SK-N-SH (cell line): ENCODE measurements around the gene SLC5A1. TPM values are rescaled to one million over a fixed set of nuclear protein-coding genes. Genes with fewer than 3 reads are reported as not detected.

Experiments
- CTCF ChIA-PET: fragments of 300-600, 350-600 bp; formaldehyde crosslinking; extraction: SDS; loops from one replicate; lab custom pipeline; 2021; lab: Yijun Ruan, JAX
- POLR2A ChIA-PET: fragments of 350-600 bp; sonication (Branson Sonifier 250); formaldehyde crosslinking; extraction: SDS; loops from one replicate; lab custom pipeline; 2020; ENCODE audit warnings: antibody characterized with exemption, inconsistent platforms; lab: Yijun Ruan, JAX
- DNase-seq: peaks from one replicate; pipeline ENCODE4 v3.0.0; 2012
- H2AFZ ChIP-seq: fragments of 200-600 bp; sonication (generic); 2 replicates; pipeline ENCODE4 v1.8.1; 2016; ENCODE audit warnings: antibody characterized with exemption, mild to moderate bottlenecking, low read depth
- H3F3A ChIP-seq: fragments of 200-600 bp; sonication (generic); replicated peaks from 2 replicates; pipeline ENCODE3; 2016; ENCODE audit warnings: antibody characterized with exemption, mild to moderate bottlenecking; ENCODE audit not compliant: insufficient read depth
- H3K27ac ChIP-seq, 2 experiments: fragments of 200-500 bp in 1 of 2; fragments of 200-600 bp in 1 of 2; sonication (Bioruptor generic) in 1 of 2; sonication (generic), shearing (Covaris generic) in 1 of 2; 2 replicates each; pipeline versions ENCODE4 v1.5.1 to v1.6.1; 2014 to 2016; ENCODE audit warnings: low read depth in 2 of 2, inconsistent platforms in 1 of 2, low read length in 1 of 2, mild to moderate bottlenecking in 1 of 2, mixed read lengths in 1 of 2
- H3K27me3 ChIP-seq: fragments of 200-600 bp; sonication (generic), shearing (Covaris generic); 2 replicates; pipeline ENCODE4 v1.6.1; 2016; ENCODE audit warnings: mixed run types; ENCODE audit not compliant: insufficient read depth
- H3K36me3 ChIP-seq, 2 experiments: fragments of 200-500 bp in 1 of 2; fragments of 200-600 bp in 1 of 2; sonication (Bioruptor generic) in 1 of 2; sonication (generic) in 1 of 2; replicated peaks in 1 of 2; 2 replicates each; pipeline versions ENCODE3 to v1.5.1; 2014 to 2016; ENCODE audit warnings: low read length in 1 of 2, mild to moderate bottlenecking in 1 of 2; ENCODE audit not compliant: insufficient read depth in 2 of 2, control insufficient read depth in 1 of 2
- H3K4me1 ChIP-seq, 2 experiments: fragments of 200-500 bp in 1 of 2; fragments of 200-600 bp in 1 of 2; sonication (Bioruptor generic) in 1 of 2; sonication (generic), shearing (Covaris generic) in 1 of 2; 2 replicates each; pipeline versions ENCODE4 v1.5.1 to v1.6.1; 2014 to 2016; ENCODE audit warnings: low read depth in 1 of 2, low read length in 1 of 2, mixed run types in 1 of 2; ENCODE audit not compliant: insufficient read depth in 2 of 2, control insufficient read depth in 1 of 2
- H3K4me2 ChIP-seq: fragments of 200-600 bp; sonication (generic), shearing (Covaris generic); 2 replicates; pipeline ENCODE4 v1.6.1; 2017; ENCODE audit warnings: mixed run types
- H3K4me3 ChIP-seq, 2 experiments: fragments of 200-500 bp in 1 of 2; fragments of 200-600 bp in 1 of 2; sonication (Bioruptor generic) in 1 of 2; sonication (generic), shearing (Covaris generic) in 1 of 2; 2 replicates each; pipeline versions ENCODE4 v1.5.1 to v1.8.1; 2014 to 2016; ENCODE audit warnings: low read depth in 2 of 2, inconsistent platforms in 1 of 2, low read length in 1 of 2, mild to moderate bottlenecking in 1 of 2, mixed read lengths in 1 of 2, moderate library complexity in 1 of 2
- H3K79me2 ChIP-seq: fragments of 200-600 bp; sonication (generic); 2 replicates; pipeline ENCODE4 v1.8.1; 2017; ENCODE audit warnings: mild to moderate bottlenecking; ENCODE audit not compliant: insufficient read depth
- H3K9ac ChIP-seq: fragments of 200-600 bp; sonication (generic); 2 replicates; pipeline ENCODE4 v1.6.1; 2017; ENCODE audit warnings: mixed run types
- H3K9me2 ChIP-seq: fragments of 200-600 bp; sonication (generic); 2 replicates; pipeline ENCODE4 v1.6.1; 2017; ENCODE audit warnings: mixed run types
- H3K9me3 ChIP-seq: fragments of 200-600 bp; sonication (generic); 2 replicates; pipeline ENCODE4 v1.6.1; 2017; ENCODE audit warnings: mixed run types, mild to moderate bottlenecking, moderate library complexity
- H4K20me1 ChIP-seq: fragments of 200-600 bp; sonication (generic); 2 replicates; pipeline ENCODE4 v1.6.1; 2017; ENCODE audit warnings: mild to moderate bottlenecking, mixed run types; ENCODE audit not compliant: insufficient read depth
- EP300 ChIP-seq, 2 experiments: IDR thresholded peaks; 2 replicates each; pipeline versions ENCODE4 v1.4.0 to v1.6.1; 2012; ENCODE audit warnings: borderline replicate concordance in 1 of 2, low read depth in 1 of 2, low read length in 1 of 2
- EZH2phosphoT487 ChIP-seq: fragments of 200-600 bp; sonication (generic); IDR thresholded peaks from 2 replicates; pipeline ENCODE4 v1.6.1; 2017; ENCODE audit warnings: low read depth, mixed run types, mild to moderate bottlenecking, antibody characterized with exemption, moderate library complexity, borderline replicate concordance
- FOSL2 ChIP-seq: IDR thresholded peaks from 2 replicates; pipeline ENCODE4 v1.4.0; 2012; ENCODE audit warnings: low read depth, mild to moderate bottlenecking, moderate library complexity, borderline replicate concordance
- FOXM1 ChIP-seq: IDR thresholded peaks from 2 replicates; pipeline ENCODE4 v1.4.0; 2012; ENCODE audit warnings: low read depth, mild to moderate bottlenecking
- GABPA ChIP-seq: IDR thresholded peaks from 2 replicates; pipeline ENCODE4 v1.4.0; 2012; ENCODE audit warnings: low read depth, mild to moderate bottlenecking
- GATA2 ChIP-seq: sonication (generic); formaldehyde crosslinking; IDR thresholded peaks from 2 replicates; pipeline ENCODE4 v1.5.0; 2020; ENCODE audit warnings: mild to moderate bottlenecking, missing genetic modification reagents
- JUND ChIP-seq: IDR thresholded peaks from 2 replicates; pipeline ENCODE4 v1.4.0; 2012
- MEF2A ChIP-seq: IDR thresholded peaks from 2 replicates; pipeline ENCODE4 v1.4.0; 2012; ENCODE audit warnings: low read depth, borderline replicate concordance
- MXI1 ChIP-seq: IDR thresholded peaks from 2 replicates; pipeline ENCODE4 v1.6.1; 2012; ENCODE audit warnings: mild to moderate bottlenecking, low read depth, low read length, improper control_type of control experiment
- POLR2AphosphoS5 ChIP-seq: IDR thresholded peaks from 2 replicates; pipeline ENCODE4 v1.6.1; 2012; ENCODE audit warnings: low read depth, low read length
- RAD21 ChIP-seq: IDR thresholded peaks from 2 replicates; pipeline ENCODE4 v1.6.1; 2012; ENCODE audit warnings: mild to moderate bottlenecking, low read length
- RCOR1 ChIP-seq: fragments of 150-350 bp; IDR thresholded peaks from 2 replicates; pipeline ENCODE4 v1.6.1; 2017; ENCODE audit warnings: antibody characterized with exemption, low read length
- RFX5 ChIP-seq: IDR thresholded peaks from 2 replicates; pipeline ENCODE4 v1.6.1; 2012; ENCODE audit warnings: mild to moderate bottlenecking, improper control_type of control experiment, low read length
- SMC3 ChIP-seq: IDR thresholded peaks from 2 replicates; pipeline ENCODE4 v1.6.1; 2012; ENCODE audit warnings: low read depth, low read length, improper control_type of control experiment
- TCF12 ChIP-seq: IDR thresholded peaks from 2 replicates; pipeline ENCODE4 v1.4.0; 2012
- YY1 ChIP-seq: IDR thresholded peaks from 2 replicates; pipeline ENCODE4 v1.4.0; 2012; ENCODE audit warnings: low read depth, mild to moderate bottlenecking
- WGBS: methylation state at CpG from one replicate; pipeline ENCODE4 v1.1.6; 2017; ENCODE audit warnings: low lambda C conversion rate; 5-methylcytosine and 5-hydroxymethylcytosine counted together
- polyA plus RNA-seq, 3 experiments: library from polyadenylated mRNA; depleted of rRNA; stranded (reverse); fragments of >200 nt; gene quantifications; 2 replicates each; pipeline ENCODE4 v1.2.3, GENCODE V29; 2012
- TF ChIP-seq, protein P1 (sequence below): IDR thresholded peaks from 2 replicates; pipeline ENCODE4; 2012
- TF ChIP-seq, protein P2 (sequence below): IDR thresholded peaks from 2 replicates; pipeline ENCODE4 v1.6.1; 2012; ENCODE audit warnings: mild to moderate bottlenecking, low read depth, low read length, moderate library complexity
- TF ChIP-seq, protein P3 (sequence below): fragments of 150-350 bp; IDR thresholded peaks from 2 replicates; pipeline ENCODE4 v1.6.1; 2017; ENCODE audit warnings: antibody characterized with exemption, low read length, low read depth, borderline replicate concordance
- TF ChIP-seq, protein P4 (sequence below): IDR thresholded peaks from 2 replicates; pipeline ENCODE4 v1.4.0; 2012; ENCODE audit warnings: low read depth, borderline replicate concordance

Gene SLC5A1
- polyA plus RNA-seq, 1 of the 3 experiments (the other 2 are of a cell fraction): not detected

DNA sequence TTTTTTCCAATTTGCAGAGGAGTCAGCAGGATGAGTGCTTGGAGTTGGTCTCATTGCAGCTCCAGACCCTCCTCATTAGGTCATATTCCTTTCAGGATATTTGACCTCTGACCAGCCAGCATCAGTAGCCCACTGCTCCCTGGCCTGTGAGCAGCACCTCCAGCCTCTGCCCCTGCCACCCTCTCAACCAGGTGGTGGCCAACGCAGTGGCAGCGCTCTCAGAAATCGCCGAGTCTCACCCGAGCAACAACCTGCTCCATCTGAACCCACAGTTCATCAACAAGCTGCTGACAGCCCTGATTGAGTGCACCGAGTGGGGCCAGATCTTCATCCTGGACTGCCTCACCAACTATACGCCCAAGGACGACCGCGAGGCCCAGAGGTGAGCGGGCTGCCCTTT is 89.1 kb downstream of the SLC5A1 start:
- CTCF ChIA-PET: interaction anchor here (1.4 to 1.5 kb wide), 2 partner anchors 28 to 257 kb away, joined by 4 read pairs; no protein-coding TSS in a partner anchor
- H4K20me1 ChIP-seq: no peaks in the 10 kb centered on the region
- POLR2A ChIA-PET: no interaction called here
- no peak overlapping the region for H3K27ac ChIP-seq
- DNase-seq: no peak
- H3K9ac ChIP-seq: no peak overlapping the region
- H3K9me2 ChIP-seq: no peaks in the 10 kb centered on the region
- no peak overlapping the region for H2AFZ ChIP-seq
- H3K36me3 ChIP-seq: no peaks in the 10 kb centered on the region
- no peaks in the 10 kb centered on the region for H3K9me3 ChIP-seq
- H3K79me2 ChIP-seq: no peaks in the 10 kb centered on the region
- 58% methylated on average over 8 of the region's 11 CpGs for WGBS
- H3K4me2 ChIP-seq: no peak overlapping the region
- H3K4me1 ChIP-seq: no peaks in the 10 kb centered on the region
- no peak overlapping the region for H3K4me3 ChIP-seq
- H3K27me3 ChIP-seq: no peaks in the 10 kb centered on the region
- H3F3A ChIP-seq: no peaks in the 10 kb centered on the region
- TF ChIP-seq TCF12 (no peak), GATA2 (CRISPR knock-in tag) (no peak), MEF2A (no peak), FOSL2 (no peak), EP300 (IDR thresholded peaks at IDR 0.05; ENCODE audit: borderline replicate concordance in 1 of 2, low read depth in 1 of 2, low read length in 1 of 2) (no peak), EZH2phosphoT487 (no peak), RCOR1 (no peak), GABPA (no peak), FOXM1 (no peak)

DNA sequence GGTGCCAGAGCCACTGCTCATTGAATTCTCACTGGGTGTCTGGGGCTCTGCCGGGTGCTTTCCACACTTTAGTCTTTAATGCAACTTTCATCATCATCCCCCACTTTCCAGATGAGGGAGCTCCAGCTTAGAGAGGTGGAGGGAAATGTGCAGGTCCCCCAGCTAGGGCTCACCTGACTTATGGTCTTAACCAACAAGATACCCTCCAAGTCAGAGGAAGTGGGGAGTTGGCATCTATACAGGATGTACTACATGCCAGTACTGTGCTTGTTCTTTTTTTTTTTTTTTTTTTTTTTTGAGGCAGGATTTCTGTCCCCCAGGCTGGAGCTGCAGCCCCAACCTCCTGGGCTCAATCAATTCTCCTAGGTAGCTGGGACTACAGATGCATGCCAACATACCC is 89.7 kb downstream of the SLC5A1 start:
- ChIA-PET POLR2A (no interaction called here), CTCF (interaction anchor here (0.8 to 1.4 kb wide), 3 partner anchors 9 to 70 kb away, joined by 3 to 5 read pairs (median 4); no protein-coding TSS in a partner anchor)
- TF ChIP-seq, protein P1, sequence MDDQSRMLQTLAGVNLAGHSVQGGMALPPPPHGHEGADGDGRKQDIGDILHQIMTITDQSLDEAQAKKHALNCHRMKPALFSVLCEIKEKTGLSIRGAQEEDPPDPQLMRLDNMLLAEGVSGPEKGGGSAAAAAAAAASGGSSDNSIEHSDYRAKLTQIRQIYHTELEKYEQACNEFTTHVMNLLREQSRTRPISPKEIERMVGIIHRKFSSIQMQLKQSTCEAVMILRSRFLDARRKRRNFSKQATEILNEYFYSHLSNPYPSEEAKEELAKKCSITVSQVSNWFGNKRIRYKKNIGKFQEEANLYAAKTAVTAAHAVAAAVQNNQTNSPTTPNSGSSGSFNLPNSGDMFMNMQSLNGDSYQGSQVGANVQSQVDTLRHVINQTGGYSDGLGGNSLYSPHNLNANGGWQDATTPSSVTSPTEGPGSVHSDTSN: no peak
- TF ChIP-seq, protein P2, sequence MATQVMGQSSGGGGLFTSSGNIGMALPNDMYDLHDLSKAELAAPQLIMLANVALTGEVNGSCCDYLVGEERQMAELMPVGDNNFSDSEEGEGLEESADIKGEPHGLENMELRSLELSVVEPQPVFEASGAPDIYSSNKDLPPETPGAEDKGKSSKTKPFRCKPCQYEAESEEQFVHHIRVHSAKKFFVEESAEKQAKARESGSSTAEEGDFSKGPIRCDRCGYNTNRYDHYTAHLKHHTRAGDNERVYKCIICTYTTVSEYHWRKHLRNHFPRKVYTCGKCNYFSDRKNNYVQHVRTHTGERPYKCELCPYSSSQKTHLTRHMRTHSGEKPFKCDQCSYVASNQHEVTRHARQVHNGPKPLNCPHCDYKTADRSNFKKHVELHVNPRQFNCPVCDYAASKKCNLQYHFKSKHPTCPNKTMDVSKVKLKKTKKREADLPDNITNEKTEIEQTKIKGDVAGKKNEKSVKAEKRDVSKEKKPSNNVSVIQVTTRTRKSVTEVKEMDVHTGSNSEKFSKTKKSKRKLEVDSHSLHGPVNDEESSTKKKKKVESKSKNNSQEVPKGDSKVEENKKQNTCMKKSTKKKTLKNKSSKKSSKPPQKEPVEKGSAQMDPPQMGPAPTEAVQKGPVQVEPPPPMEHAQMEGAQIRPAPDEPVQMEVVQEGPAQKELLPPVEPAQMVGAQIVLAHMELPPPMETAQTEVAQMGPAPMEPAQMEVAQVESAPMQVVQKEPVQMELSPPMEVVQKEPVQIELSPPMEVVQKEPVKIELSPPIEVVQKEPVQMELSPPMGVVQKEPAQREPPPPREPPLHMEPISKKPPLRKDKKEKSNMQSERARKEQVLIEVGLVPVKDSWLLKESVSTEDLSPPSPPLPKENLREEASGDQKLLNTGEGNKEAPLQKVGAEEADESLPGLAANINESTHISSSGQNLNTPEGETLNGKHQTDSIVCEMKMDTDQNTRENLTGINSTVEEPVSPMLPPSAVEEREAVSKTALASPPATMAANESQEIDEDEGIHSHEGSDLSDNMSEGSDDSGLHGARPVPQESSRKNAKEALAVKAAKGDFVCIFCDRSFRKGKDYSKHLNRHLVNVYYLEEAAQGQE: no peak
- TF ChIP-seq RFX5 (no peak), SMC3 (no peak), RAD21 (no peak), POLR2AphosphoS5 (no peak), FOXM1 (no peak), MXI1 (no peak), JUND (no peak), YY1 (no peak), GATA2 (CRISPR knock-in tag) (no peak)
- TF ChIP-seq, protein P3, sequence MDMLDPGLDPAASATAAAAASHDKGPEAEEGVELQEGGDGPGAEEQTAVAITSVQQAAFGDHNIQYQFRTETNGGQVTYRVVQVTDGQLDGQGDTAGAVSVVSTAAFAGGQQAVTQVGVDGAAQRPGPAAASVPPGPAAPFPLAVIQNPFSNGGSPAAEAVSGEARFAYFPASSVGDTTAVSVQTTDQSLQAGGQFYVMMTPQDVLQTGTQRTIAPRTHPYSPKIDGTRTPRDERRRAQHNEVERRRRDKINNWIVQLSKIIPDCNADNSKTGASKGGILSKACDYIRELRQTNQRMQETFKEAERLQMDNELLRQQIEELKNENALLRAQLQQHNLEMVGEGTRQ: no peak
- TF ChIP-seq, protein P4, sequence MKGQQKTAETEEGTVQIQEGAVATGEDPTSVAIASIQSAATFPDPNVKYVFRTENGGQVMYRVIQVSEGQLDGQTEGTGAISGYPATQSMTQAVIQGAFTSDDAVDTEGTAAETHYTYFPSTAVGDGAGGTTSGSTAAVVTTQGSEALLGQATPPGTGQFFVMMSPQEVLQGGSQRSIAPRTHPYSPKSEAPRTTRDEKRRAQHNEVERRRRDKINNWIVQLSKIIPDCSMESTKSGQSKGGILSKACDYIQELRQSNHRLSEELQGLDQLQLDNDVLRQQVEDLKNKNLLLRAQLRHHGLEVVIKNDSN: no peak
- DNase-seq: no peak
- Histone ChIP-seq H3K9me3 (no peaks in the 10 kb centered on the region), H3K9me2 (no peaks in the 10 kb centered on the region), H4K20me1 (no peaks in the 10 kb centered on the region), H3K36me3 (no peaks in the 10 kb centered on the region), H3K9ac (no peak overlapping the region), H3K27me3 (no peaks in the 10 kb centered on the region), H3K27ac (no peak overlapping the region), H2AFZ (no peak overlapping the region), H3K4me3 (no peak overlapping the region), H3K4me1 (no peaks in the 10 kb centered on the region), H3K79me2 (no peaks in the 10 kb centered on the region), H3F3A (no peaks in the 10 kb centered on the region), H3K4me2 (no peak overlapping the region)
- WGBS: 70% methylated on average over 1 of the region's 1 CpG
